ENCODE results near the gene FITM1.

GRCh38 chr14:24131549-24131966 lies 1.1 kb downstream of the FITM1 start:
- TF ChIP-seq, protein P1, sequence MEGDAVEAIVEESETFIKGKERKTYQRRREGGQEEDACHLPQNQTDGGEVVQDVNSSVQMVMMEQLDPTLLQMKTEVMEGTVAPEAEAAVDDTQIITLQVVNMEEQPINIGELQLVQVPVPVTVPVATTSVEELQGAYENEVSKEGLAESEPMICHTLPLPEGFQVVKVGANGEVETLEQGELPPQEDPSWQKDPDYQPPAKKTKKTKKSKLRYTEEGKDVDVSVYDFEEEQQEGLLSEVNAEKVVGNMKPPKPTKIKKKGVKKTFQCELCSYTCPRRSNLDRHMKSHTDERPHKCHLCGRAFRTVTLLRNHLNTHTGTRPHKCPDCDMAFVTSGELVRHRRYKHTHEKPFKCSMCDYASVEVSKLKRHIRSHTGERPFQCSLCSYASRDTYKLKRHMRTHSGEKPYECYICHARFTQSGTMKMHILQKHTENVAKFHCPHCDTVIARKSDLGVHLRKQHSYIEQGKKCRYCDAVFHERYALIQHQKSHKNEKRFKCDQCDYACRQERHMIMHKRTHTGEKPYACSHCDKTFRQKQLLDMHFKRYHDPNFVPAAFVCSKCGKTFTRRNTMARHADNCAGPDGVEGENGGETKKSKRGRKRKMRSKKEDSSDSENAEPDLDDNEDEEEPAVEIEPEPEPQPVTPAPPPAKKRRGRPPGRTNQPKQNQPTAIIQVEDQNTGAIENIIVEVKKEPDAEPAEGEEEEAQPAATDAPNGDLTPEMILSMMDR (IDR thresholded peaks at IDR 0.05) = no peak
- TF ChIP-seq POLR2A (IDR thresholded peaks at IDR 0.05) = no peak
